H1 (cell line): ENCODE measurements around the gene SHOX. TPM values are rescaled to one million over a fixed set of nuclear protein-coding genes. Genes with fewer than 3 reads are reported as not detected.

Experiments
- CTCF ChIA-PET: fragments of 300-600 bp; sonication (Branson Sonifier 250); formaldehyde crosslinking; loops from one replicate; lab custom pipeline; 2021; ENCODE audit not compliant: partially characterized antibody; lab: Charles Lee
- POLR2A ChIA-PET: fragments of 300-600 bp; sonication (Branson Sonifier 250); formaldehyde crosslinking; loops from one replicate; lab custom pipeline; 2021; ENCODE audit warnings: inconsistent platforms; ENCODE audit not compliant: partially characterized antibody; lab: Charles Lee
- DNase-seq, 2 experiments: peaks; one replicate each; pipeline versions ENCODE4 v3.0.0 to v3.0.0-alpha.2; 2010 to 2022; ENCODE audit warnings: low spot score in 2 of 2, low read depth in 1 of 2, mixed read lengths in 1 of 2
- FAIRE-seq: peaks from 2 replicates; lab custom pipeline; 2011; peaks lifted over from hg19 to GRCh38; lab: Jason Lieb, UNC
- H2AFZ ChIP-seq: 2 replicates; pipeline ENCODE4 v1.8.1; 2012; ENCODE audit warnings: low read length, inconsistent platforms
- H2AK5ac ChIP-seq: 2 replicates; pipeline ENCODE4 v1.6.1; 2013; ENCODE audit warnings: low read depth, low read length
- H2BK120ac ChIP-seq: replicated peaks from 2 replicates; pipeline ENCODE3; 2013; ENCODE audit warnings: low read depth, low read length, inconsistent platforms
- H2BK12ac ChIP-seq: 2 replicates; pipeline ENCODE4 v1.6.1; 2013; ENCODE audit warnings: low read depth, low read length
- H2BK15ac ChIP-seq: 2 replicates; pipeline ENCODE4 v1.6.1; 2013; ENCODE audit warnings: low read length
- H2BK20ac ChIP-seq: 2 replicates; pipeline ENCODE4 v1.6.1; 2013; ENCODE audit warnings: low read length
- H2BK5ac ChIP-seq: 2 replicates; pipeline ENCODE4 v1.6.1; 2013; ENCODE audit warnings: low read depth, low read length
- H3K14ac ChIP-seq: 2 replicates; pipeline ENCODE4 v1.6.1; 2013; ENCODE audit warnings: inconsistent platforms; ENCODE audit not compliant: insufficient read length
- H3K18ac ChIP-seq: 2 replicates; pipeline ENCODE4 v1.6.1; 2013; ENCODE audit warnings: low read length; ENCODE audit errors: extremely low read depth
- H3K23ac ChIP-seq: 2 replicates; pipeline ENCODE4 v1.6.1; 2013; ENCODE audit warnings: inconsistent platforms; ENCODE audit not compliant: insufficient read length
- H3K23me2 ChIP-seq: 2 replicates; pipeline ENCODE4 v1.6.1; 2013; ENCODE audit warnings: low read depth, low read length
- H3K27ac ChIP-seq: 2 replicates; pipeline ENCODE4 v1.6.1; 2011; ENCODE audit warnings: low read depth, low read length, inconsistent platforms
- H3K27me3 ChIP-seq, 4 experiments: replicated peaks in 1 of 4; 1 replicate in 1 of 4; 2 replicates in 3 of 4; pipeline versions ENCODE4 v1.6.1 to v1.8.1; 2011 to 2013; ENCODE audit warnings: low read length in 3 of 4, mild to moderate bottlenecking in 3 of 4, inconsistent platforms in 2 of 4, mixed read lengths in 2 of 4, moderate library complexity in 1 of 4; ENCODE audit not compliant: control insufficient read depth in 3 of 4, insufficient read depth in 3 of 4; ENCODE audit errors: extremely low read depth in 1 of 4
- H3K36me3 ChIP-seq, 4 experiments: 2 replicates each; pipeline versions ENCODE4 v1.6.1 to v1.8.1; 2011 to 2013; ENCODE audit warnings: mild to moderate bottlenecking in 4 of 4, low read length in 3 of 4, moderate library complexity in 2 of 4, control low read depth in 1 of 4, inconsistent platforms in 1 of 4; ENCODE audit not compliant: insufficient read depth in 4 of 4, control insufficient read depth in 2 of 4
- H3K4ac ChIP-seq: replicated peaks from 2 replicates; pipeline ENCODE3; 2013; ENCODE audit warnings: low read length, low read depth, mixed read lengths, inconsistent platforms; ENCODE audit not compliant: insufficient read length
- H3K4me1 ChIP-seq, 4 experiments: replicated peaks in 1 of 4; 1 replicate in 1 of 4; 2 replicates in 3 of 4; pipeline versions ENCODE4 v1.6.1 to v1.8.1; 2011 to 2013; ENCODE audit warnings: low read length in 3 of 4, inconsistent platforms in 2 of 4, mixed read lengths in 1 of 4; ENCODE audit not compliant: insufficient read depth in 4 of 4, control insufficient read depth in 3 of 4
- H3K4me2 ChIP-seq, 2 experiments: 2 replicates each; pipeline versions ENCODE4 v1.6.1 to v1.8.1; 2011 to 2013; ENCODE audit warnings: low read depth in 2 of 2, low read length in 2 of 2, control low read depth in 1 of 2, inconsistent platforms in 1 of 2, mild to moderate bottlenecking in 1 of 2; ENCODE audit not compliant: insufficient read depth in 1 of 2
- H3K4me3 ChIP-seq, 4 experiments: fragments of 200-600, 300-600 bp in 1 of 4; sonication (generic), shearing (Covaris generic), sonication (Bioruptor Twin) in 1 of 4; 2 replicates each; pipeline versions ENCODE4 v1.5.1 to v1.8.1; 2011 to 2016; ENCODE audit warnings: low read length in 4 of 4, low read depth in 3 of 4, control low read depth in 2 of 4, inconsistent platforms in 2 of 4, mild to moderate bottlenecking in 2 of 4, mixed read lengths in 1 of 4, moderate library complexity in 1 of 4; ENCODE audit not compliant: insufficient read depth in 2 of 4; ENCODE audit errors: extremely low read depth in 1 of 4
- H3K56ac ChIP-seq: replicated peaks from 2 replicates; pipeline ENCODE3; 2013; ENCODE audit warnings: low read depth, mild to moderate bottlenecking, mixed read lengths, low read length, inconsistent platforms; ENCODE audit not compliant: insufficient read length
- H3K79me1 ChIP-seq: 2 replicates; pipeline ENCODE4 v1.6.1; 2013; ENCODE audit warnings: low read depth, low read length, control low read depth
- H3K79me2 ChIP-seq, 2 experiments: 2 replicates each; pipeline versions ENCODE4 v1.6.1 to v1.8.1; 2012 to 2013; ENCODE audit warnings: low read length in 2 of 2, mild to moderate bottlenecking in 2 of 2, inconsistent platforms in 1 of 2; ENCODE audit not compliant: insufficient read depth in 2 of 2, control insufficient read depth in 1 of 2
- H3K9ac ChIP-seq, 4 experiments: replicated peaks in 1 of 4; 1 replicate in 1 of 4; 2 replicates in 3 of 4; pipeline versions ENCODE4 v1.6.1 to v1.8.1; 2011 to 2013; ENCODE audit warnings: low read depth in 3 of 4, low read length in 3 of 4, control low read depth in 2 of 4, mild to moderate bottlenecking in 2 of 4, moderate library complexity in 2 of 4, inconsistent platforms in 1 of 4; ENCODE audit errors: extremely low read depth in 1 of 4
- H3K9me3 ChIP-seq, 2 experiments: 2 replicates each; pipeline versions ENCODE4 v1.6.1 to v1.8.1; 2012 to 2013; ENCODE audit warnings: mild to moderate bottlenecking in 2 of 2, moderate library complexity in 2 of 2, control low read depth in 1 of 2, inconsistent platforms in 1 of 2, low read depth in 1 of 2, low read length in 1 of 2, mixed read lengths in 1 of 2; ENCODE audit not compliant: insufficient read depth in 2 of 2
- H4K20me1 ChIP-seq, 2 experiments: replicated peaks in 1 of 2; 2 replicates each; pipeline versions ENCODE3 to v1.8.1; 2011 to 2013; ENCODE audit warnings: inconsistent platforms in 2 of 2, low read length in 2 of 2, mild to moderate bottlenecking in 1 of 2; ENCODE audit not compliant: insufficient read depth in 2 of 2, control insufficient read depth in 1 of 2
- H4K5ac ChIP-seq: 2 replicates; pipeline ENCODE4 v1.6.1; 2013; ENCODE audit warnings: low read length, low read depth, mixed read lengths, inconsistent platforms; ENCODE audit not compliant: insufficient read length
- H4K8ac ChIP-seq: 2 replicates; pipeline ENCODE4 v1.8.0; 2013; ENCODE audit warnings: mild to moderate bottlenecking, moderate library complexity, low read length, inconsistent platforms; ENCODE audit not compliant: insufficient read depth; ENCODE audit errors: extremely low read depth
- H4K91ac ChIP-seq: replicated peaks from 2 replicates; pipeline ENCODE3; 2013; ENCODE audit warnings: low read length, mixed read lengths, inconsistent platforms; ENCODE audit not compliant: insufficient read length
- CBX5 ChIP-seq: fragments of 300-800, 300-1000 bp; sonication (generic); IDR thresholded peaks from 2 replicates; pipeline ENCODE4 v1.7.1; 2016; ENCODE audit warnings: antibody characterized with exemption, low read length, low read depth
- GTF2F1 ChIP-seq: IDR thresholded peaks from 2 replicates; pipeline ENCODE4 v1.6.1; 2012; ENCODE audit warnings: low read depth, low read length, improper control_type of control experiment, borderline replicate concordance
- TBP ChIP-seq: IDR thresholded peaks from 2 replicates; pipeline ENCODE4 v1.6.1; 2011; ENCODE audit warnings: low read depth, low read length, improper control_type of control experiment
- WGBS, 2 experiments: shearing (Covaris generic) in 1 of 2; methylation state at CpG; one replicate each; pipeline versions ENCODE4 v1.1.6 to v1.1.7; 2013 to 2015; ENCODE audit warnings: low lambda C conversion rate in 2 of 2, mixed read lengths in 2 of 2, inconsistent platforms in 1 of 2, low coverage in 1 of 2, missing lambda C conversion rate in 1 of 2; ENCODE audit not compliant: insufficient replicate concordance in 2 of 2, insufficient coverage in 1 of 2, insufficient read length in 1 of 2; ENCODE audit errors: extremely low coverage in 1 of 2, missing lambda C conversion rate in 1 of 2; 5-methylcytosine and 5-hydroxymethylcytosine counted together
- polyA plus RNA-seq, 7 experiments: library from polyadenylated mRNA; depleted of rRNA in 3 of 7; stranded (reverse) in 5 of 7; unstranded in 2 of 7; fragments of >200 nt in 5 of 7; fragments of 200-250 nt in 2 of 7; gene quantifications; 1 replicate in 5 of 7; 2 replicates in 1 of 7; 4 replicates in 1 of 7; pipeline versions ENCODE4 v1.2.1 to v1.2.3, GENCODE V29; 2011 to 2013; ENCODE audit warnings: missing spikeins in 2 of 7, mixed read lengths in 2 of 7
- total RNA-seq: library from RNA; stranded (reverse); fragmentation: NEBNext Ultra II Directional; extraction: Animal tissue kit (Norgen Biotek cat#: 25700); gene quantifications from 2 replicates; pipeline ENCODE4 v1.2.1, GENCODE V29; 2021

SHOX gene
- total and polyA plus RNA-seq, 2 of the 8 experiments (the other 6 are each of a cell fraction or from before 2014, with no cell fraction given), result 0.05 to 0.15 TPM

DNA sequence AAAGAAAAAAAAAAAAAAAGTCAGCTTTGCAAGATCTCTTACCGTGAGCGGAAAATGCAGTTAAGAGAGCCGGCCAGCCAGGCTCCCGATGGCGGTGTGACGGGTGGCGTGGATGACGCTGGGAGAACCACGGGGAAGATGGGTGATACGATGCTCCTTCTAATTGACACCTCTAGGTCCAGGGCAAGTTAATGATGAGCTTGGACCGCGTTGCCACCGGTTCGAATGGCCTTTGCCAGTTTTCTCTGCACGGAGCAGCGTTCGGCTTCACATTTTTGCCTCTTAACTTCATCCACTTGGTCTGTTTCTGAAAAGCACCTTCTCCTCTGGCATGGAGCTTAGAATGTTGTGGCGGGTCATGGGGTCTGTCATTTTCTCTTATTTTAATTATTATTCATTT is 33.2 kb downstream of the SHOX start:
- peak overlapping the region; percentile 80; the same call in 1 of the 2 replicates for H2BK12ac ChIP-seq
- CTCF ChIA-PET, result no interaction called here
- no peak overlapping the region for H3K14ac ChIP-seq
- no peak overlapping the region for H3K4ac ChIP-seq
- H2BK120ac ChIP-seq, result no peak overlapping the region
- FAIRE-seq (no peak), DNase-seq (no peak)
- POLR2A ChIA-PET, result no interaction called here
- WGBS, 2 experiments, result 98% methylated on average over 18 of the region's 18 CpGs; no CpG with 5 or more reads in 1 of the 2 experiments
- peaks cover 3 to 10% (median 4%) of the 10 kb centered on the region in 4 experiments for H3K4me1 ChIP-seq
- no peak overlapping the region for H4K5ac ChIP-seq
- no peaks in the 10 kb centered on the region; a peak in 1 of 7 replicates for H3K27me3 ChIP-seq
- H3K9me3 ChIP-seq, result no peaks in the 10 kb centered on the region; a peak in 1 of 4 replicates
- no peak overlapping the region for H2BK15ac ChIP-seq
- H3K23me2 ChIP-seq, result no peaks in the 10 kb centered on the region
- H4K91ac ChIP-seq, result no peak overlapping the region
- H3K79me2 ChIP-seq, result no peaks in the 10 kb centered on the region
- no peak overlapping the region for H3K4me2 ChIP-seq
- H2BK20ac ChIP-seq, result no peak overlapping the region
- no peak overlapping the region for H2AFZ ChIP-seq
- no peak overlapping the region for H3K9ac ChIP-seq
- H2AK5ac ChIP-seq, result no peak overlapping the region
- H3K23ac ChIP-seq, result no peak overlapping the region
- H4K20me1 ChIP-seq, result no peaks in the 10 kb centered on the region
- H2BK5ac ChIP-seq, result no peak overlapping the region
- no peak overlapping the region for H3K56ac ChIP-seq
- H3K4me3 ChIP-seq, result no peak overlapping the region
- no peaks in the 10 kb centered on the region for H3K36me3 ChIP-seq
- H3K79me1 ChIP-seq, result no peaks in the 10 kb centered on the region
- no peak overlapping the region for H3K27ac ChIP-seq
- H3K18ac ChIP-seq, result no peak overlapping the region
- H4K8ac ChIP-seq, result no peak overlapping the region; the same call in 1 of the 2 replicates
- no peak for TF ChIP-seq TBP
- no peak for TF ChIP-seq CBX5
- no peak for TF ChIP-seq GTF2F1
